Endothelial cell (in vitro differentiated cells): ENCODE results near the gene INO80C. TPM values are rescaled to one million over a fixed set of nuclear protein-coding genes. Genes with fewer than 3 reads are reported as not detected.

ENCODE experiments used
- DNase-seq: peaks from one replicate; pipeline ENCODE4 v3.0.0; 2021; ENCODE audit warnings: low spot score
- H3K27ac Mint-ChIP-seq: one replicate; pipeline ENCODE4 v1.8.0; 2021; ENCODE audit warnings: mixed read lengths, inconsistent platforms; ENCODE audit not compliant: unreplicated experiment
- H3K27me3 Mint-ChIP-seq: one replicate; pipeline ENCODE4 v1.8.0; 2021; ENCODE audit warnings: mild to moderate bottlenecking, moderate library complexity, mixed read lengths, inconsistent platforms; ENCODE audit not compliant: unreplicated experiment
- H3K36me3 Mint-ChIP-seq: one replicate; pipeline ENCODE4 v1.8.0; 2021; ENCODE audit warnings: mild to moderate bottlenecking, low read depth, mixed read lengths, inconsistent platforms; ENCODE audit not compliant: unreplicated experiment
- H3K4me1 Mint-ChIP-seq: one replicate; pipeline ENCODE4 v1.8.0; 2021; ENCODE audit warnings: mild to moderate bottlenecking, mixed read lengths, inconsistent platforms; ENCODE audit not compliant: unreplicated experiment
- H3K4me3 Mint-ChIP-seq: one replicate; pipeline ENCODE4 v1.8.0; 2021; ENCODE audit warnings: mild to moderate bottlenecking, mixed read lengths, inconsistent platforms; ENCODE audit not compliant: unreplicated experiment
- H3K9me3 Mint-ChIP-seq: one replicate; pipeline ENCODE4 v1.8.0; 2021; ENCODE audit warnings: mixed read lengths, inconsistent platforms; ENCODE audit not compliant: unreplicated experiment
- total RNA-seq: library from RNA; stranded (reverse); fragmentation: NEBNext Ultra II Directional; extraction: Animal tissue kit (Norgen Biotek cat#: 25700); gene quantifications from one replicate; pipeline ENCODE4 v1.2.1, GENCODE V29; 2021; ENCODE audit not compliant: unreplicated experiment
- TF ChIP-seq, protein P1 (sequence below): fragments of 200-600 bp; sonication (generic); IDR thresholded peaks from one replicate; pipeline ENCODE4 v1.5.0; 2021; ENCODE audit warnings: antibody characterized with exemption; ENCODE audit not compliant: unreplicated experiment

Gene INO80C
- total RNA-seq, 1 donor from 2014 or later = 29.7 TPM

GRCh38 chr18:35463827-35464226, 33.9 kb downstream of the INO80C start:
- TF ChIP-seq, protein P1, sequence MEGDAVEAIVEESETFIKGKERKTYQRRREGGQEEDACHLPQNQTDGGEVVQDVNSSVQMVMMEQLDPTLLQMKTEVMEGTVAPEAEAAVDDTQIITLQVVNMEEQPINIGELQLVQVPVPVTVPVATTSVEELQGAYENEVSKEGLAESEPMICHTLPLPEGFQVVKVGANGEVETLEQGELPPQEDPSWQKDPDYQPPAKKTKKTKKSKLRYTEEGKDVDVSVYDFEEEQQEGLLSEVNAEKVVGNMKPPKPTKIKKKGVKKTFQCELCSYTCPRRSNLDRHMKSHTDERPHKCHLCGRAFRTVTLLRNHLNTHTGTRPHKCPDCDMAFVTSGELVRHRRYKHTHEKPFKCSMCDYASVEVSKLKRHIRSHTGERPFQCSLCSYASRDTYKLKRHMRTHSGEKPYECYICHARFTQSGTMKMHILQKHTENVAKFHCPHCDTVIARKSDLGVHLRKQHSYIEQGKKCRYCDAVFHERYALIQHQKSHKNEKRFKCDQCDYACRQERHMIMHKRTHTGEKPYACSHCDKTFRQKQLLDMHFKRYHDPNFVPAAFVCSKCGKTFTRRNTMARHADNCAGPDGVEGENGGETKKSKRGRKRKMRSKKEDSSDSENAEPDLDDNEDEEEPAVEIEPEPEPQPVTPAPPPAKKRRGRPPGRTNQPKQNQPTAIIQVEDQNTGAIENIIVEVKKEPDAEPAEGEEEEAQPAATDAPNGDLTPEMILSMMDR = no peak
- H3K36me3 Mint-ChIP-seq = peaks cover 4% of the 10 kb centered on the region
- H3K9me3 Mint-ChIP-seq = no peaks in the 10 kb centered on the region
- H3K4me3 Mint-ChIP-seq = peak overlapping the region; percentile 11
- H3K27ac Mint-ChIP-seq = peak overlapping the region; percentile 71
- peaks cover 82% of the 10 kb centered on the region for H3K4me1 Mint-ChIP-seq
- H3K27me3 Mint-ChIP-seq = peaks cover 6% of the 10 kb centered on the region
- DNase-seq = no peak

DNA sequence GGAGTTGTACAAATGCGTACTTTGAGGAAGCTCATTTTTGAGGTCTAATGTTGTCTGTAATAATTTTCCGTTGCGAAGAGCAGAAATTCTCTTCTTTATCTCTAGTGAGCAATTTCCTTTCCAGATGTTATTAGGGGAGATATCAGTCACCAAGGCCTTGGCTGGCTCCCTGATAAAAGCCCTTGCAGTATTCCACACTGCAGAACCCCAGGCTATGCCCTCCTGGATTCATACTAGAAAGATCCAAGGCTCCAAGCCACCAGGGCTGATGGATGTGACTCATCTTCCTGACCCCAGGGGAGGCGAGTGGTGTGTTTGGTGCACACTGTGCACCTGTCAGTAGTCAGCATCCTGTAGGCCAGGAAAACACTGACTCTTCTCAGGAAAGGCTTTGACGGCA, 34.7 kb downstream of the INO80C start:
- H3K9me3 Mint-ChIP-seq = no peaks in the 10 kb centered on the region
- DNase-seq = no peak
- peaks cover 7% of the 10 kb centered on the region for H3K27me3 Mint-ChIP-seq
- peaks cover 8% of the 10 kb centered on the region for H3K36me3 Mint-ChIP-seq
- peaks cover 82% of the 10 kb centered on the region for H3K4me1 Mint-ChIP-seq
- H3K4me3 Mint-ChIP-seq = no peak overlapping the region
- H3K27ac Mint-ChIP-seq = peak overlapping the region; percentile 71
- TF ChIP-seq, protein P1 = no peak

GRCh38 chr18:35460736-35461161, 37.0 kb downstream of the INO80C start:
- no peak overlapping the region for H3K4me3 Mint-ChIP-seq
- no peak for DNase-seq
- TF ChIP-seq, protein P1 = no peak
- H3K9me3 Mint-ChIP-seq = no peaks in the 10 kb centered on the region
- peaks cover 7% of the 10 kb centered on the region for H3K27me3 Mint-ChIP-seq
- H3K27ac Mint-ChIP-seq = peak overlapping the region; percentile 34
- H3K4me1 Mint-ChIP-seq = peaks cover 76% of the 10 kb centered on the region
- H3K36me3 Mint-ChIP-seq = peaks cover 10% of the 10 kb centered on the region

GRCh38 chr18:35459997-35460396, 37.8 kb downstream of the INO80C start:
- Mint-ChIP-seq H3K9me3 (no peaks in the 10 kb centered on the region), H3K4me1 (peaks cover 73% of the 10 kb centered on the region), H3K27ac (peak overlapping the region; percentile 75), H3K4me3 (no peak overlapping the region), H3K27me3 (peaks cover 7% of the 10 kb centered on the region), H3K36me3 (peaks cover 10% of the 10 kb centered on the region)
- DNase-seq = no peak
- TF ChIP-seq, protein P1 = no peak

DNA sequence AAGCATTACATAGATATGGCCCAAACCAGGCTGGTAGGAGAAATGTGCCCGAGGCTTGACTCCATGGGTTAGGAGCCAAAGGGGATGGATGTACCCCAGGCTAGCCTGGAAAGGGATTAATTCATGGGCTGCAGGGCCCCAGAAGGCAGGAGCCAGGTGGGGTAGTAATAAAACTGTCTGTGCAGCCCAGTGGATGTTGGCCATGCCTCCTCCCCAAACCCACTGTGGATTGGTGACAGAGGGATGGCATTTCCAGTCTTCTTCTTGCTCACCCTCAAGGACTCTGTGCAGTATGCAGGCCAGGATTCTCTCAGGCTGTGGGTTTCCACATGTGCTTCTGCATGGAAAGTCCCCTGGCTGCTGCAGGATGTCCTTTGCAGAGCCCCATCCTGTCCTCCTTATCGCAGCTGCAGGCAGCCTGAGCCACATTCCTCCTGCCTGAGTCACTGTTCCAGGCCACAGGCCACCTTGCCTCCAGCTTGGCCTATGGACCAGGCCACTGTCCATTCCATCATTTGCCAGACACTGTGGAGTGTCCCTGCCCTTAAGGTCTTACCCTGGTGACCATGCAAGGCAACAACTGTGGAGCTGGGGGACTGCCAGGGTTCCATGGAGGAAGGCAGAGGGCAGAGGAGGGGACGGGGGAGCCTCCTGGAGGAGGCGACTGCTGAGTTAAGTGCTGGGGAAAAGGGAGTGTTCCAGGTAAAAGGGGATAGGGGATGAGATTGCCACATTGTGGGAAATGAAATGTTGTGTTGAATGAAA, 38.9 kb downstream of the INO80C start:
- H3K27me3 Mint-ChIP-seq = peaks cover 7% of the 10 kb centered on the region
- peaks cover 63% of the 10 kb centered on the region for H3K4me1 Mint-ChIP-seq
- H3K27ac Mint-ChIP-seq = peak overlapping the region; percentile 94
- no peaks in the 10 kb centered on the region for H3K9me3 Mint-ChIP-seq
- no peak overlapping the region for H3K4me3 Mint-ChIP-seq
- H3K36me3 Mint-ChIP-seq = peaks cover 10% of the 10 kb centered on the region
- TF ChIP-seq, protein P1 = no peak
- DNase-seq = peak; percentile 77
